Skeletal muscle satellite cell (primary cell): ENCODE results near the gene CACNG4.

ENCODE experiments used
- H3K27me3 ChIP-seq: 2 replicates; pipeline ENCODE4 v1.7.0; 2013; ENCODE audit warnings: low read length; ENCODE audit not compliant: control insufficient read depth, insufficient read depth
- H3K36me3 ChIP-seq: 2 replicates; pipeline ENCODE4 v1.7.0; 2013; ENCODE audit warnings: mild to moderate bottlenecking, control low read depth, low read length; ENCODE audit not compliant: insufficient read depth
- H3K4me1 ChIP-seq: 2 replicates; pipeline ENCODE4 v1.7.0; 2013; ENCODE audit warnings: low read length; ENCODE audit not compliant: control insufficient read depth, insufficient read depth
- H3K4me2 ChIP-seq: 2 replicates; pipeline ENCODE4 v1.7.0; 2013; ENCODE audit warnings: mild to moderate bottlenecking, low read length
- H3K4me3 ChIP-seq: 2 replicates; pipeline ENCODE4 v1.7.0; 2013; ENCODE audit warnings: low read length
- H3K9ac ChIP-seq: 2 replicates; pipeline ENCODE4 v1.7.0; 2013; ENCODE audit warnings: mild to moderate bottlenecking, low read depth, low read length, moderate library complexity
- H3K9me3 ChIP-seq: replicated peaks from 2 replicates; pipeline ENCODE4 v1.7.0; 2013; ENCODE audit warnings: mild to moderate bottlenecking, control low read depth, low read length

The CACNG4 gene

DNA sequence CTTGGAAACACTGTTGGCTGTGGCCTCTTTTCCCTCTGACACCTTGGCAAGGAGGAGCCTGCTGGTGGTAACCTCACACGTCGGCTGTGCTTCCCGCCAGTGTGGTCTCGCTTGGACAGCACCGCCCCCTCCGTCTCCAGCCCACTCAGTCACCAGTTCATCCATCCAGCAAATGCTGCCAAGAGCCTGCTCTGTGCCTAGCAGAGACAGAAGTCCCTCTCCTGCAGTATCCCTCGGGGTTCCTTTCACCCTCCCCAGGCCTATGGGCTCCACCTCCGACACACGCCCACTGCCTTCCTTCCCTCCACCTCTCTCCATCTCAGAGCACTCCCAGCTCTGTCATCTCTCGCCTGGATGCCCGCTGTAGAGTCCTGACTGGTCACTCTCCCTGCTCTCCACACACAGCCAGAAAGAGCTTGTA is 12.3 kb downstream of the CACNG4 start:
- H3K4me3 ChIP-seq: no peak overlapping the region
- no peaks in the 10 kb centered on the region for H3K9me3 ChIP-seq
- H3K27me3 ChIP-seq: peaks cover 83% of the 10 kb centered on the region
- H3K4me2 ChIP-seq: no peak overlapping the region
- no peak overlapping the region for H3K9ac ChIP-seq
- no peaks in the 10 kb centered on the region for H3K36me3 ChIP-seq
- H3K4me1 ChIP-seq: no peaks in the 10 kb centered on the region

DNA sequence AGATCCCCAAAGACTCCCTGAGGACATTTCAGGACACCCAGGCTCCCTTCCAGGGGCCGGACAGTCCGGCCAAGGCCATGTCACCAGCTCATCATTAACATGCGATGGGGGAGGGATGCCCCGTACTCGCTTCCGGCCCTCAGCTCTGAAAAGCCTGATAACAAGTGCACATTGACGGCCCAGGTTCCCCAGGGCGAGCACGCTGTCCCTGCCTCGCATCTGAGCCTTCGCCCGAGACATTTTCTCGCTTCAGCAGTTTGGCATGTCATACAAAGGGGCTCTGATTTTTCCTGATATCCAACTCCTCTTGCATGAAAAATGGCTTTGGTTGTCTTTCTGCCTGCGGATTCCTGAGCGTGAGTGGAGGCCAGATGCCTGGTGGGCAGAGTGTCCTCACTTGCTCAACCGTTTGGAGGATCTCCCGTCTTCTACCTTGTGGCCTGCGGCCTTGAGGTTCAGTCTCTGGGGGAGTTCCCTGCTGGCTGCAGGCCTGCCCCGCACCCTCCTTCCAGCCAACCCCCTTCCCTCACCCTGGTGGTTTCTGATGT is 14.1 kb downstream of the CACNG4 start:
- no peak overlapping the region for H3K9ac ChIP-seq
- H3K4me2 ChIP-seq: no peak overlapping the region
- no peaks in the 10 kb centered on the region for H3K9me3 ChIP-seq
- no peaks in the 10 kb centered on the region for H3K4me1 ChIP-seq
- no peaks in the 10 kb centered on the region for H3K36me3 ChIP-seq
- peaks cover 82% of the 10 kb centered on the region for H3K27me3 ChIP-seq
- H3K4me3 ChIP-seq: no peak overlapping the region

DNA sequence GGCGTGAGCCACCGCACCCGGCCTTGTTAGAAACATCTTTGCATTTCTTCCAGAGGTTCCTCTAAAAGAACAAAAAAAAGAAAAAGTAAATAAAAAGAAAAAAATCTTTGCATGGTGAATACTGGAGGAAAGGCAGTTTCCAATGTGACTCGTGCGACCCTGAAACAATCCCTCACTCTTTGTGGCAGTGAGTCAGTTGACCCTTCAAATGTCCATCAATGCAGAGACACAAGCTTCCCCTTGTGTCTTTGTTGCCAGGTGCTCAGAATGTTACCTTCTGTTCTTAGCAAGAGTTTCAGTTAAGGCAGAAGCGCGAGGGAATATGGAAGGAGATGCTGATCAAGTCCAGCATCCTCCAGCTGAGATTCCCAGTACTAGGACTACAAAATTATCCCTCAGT is 16.4 kb downstream of the CACNG4 start:
- no peak overlapping the region for H3K4me2 ChIP-seq
- H3K9me3 ChIP-seq: no peaks in the 10 kb centered on the region
- H3K36me3 ChIP-seq: no peaks in the 10 kb centered on the region
- no peak overlapping the region for H3K4me3 ChIP-seq
- H3K27me3 ChIP-seq: peaks cover 84% of the 10 kb centered on the region
- H3K4me1 ChIP-seq: no peaks in the 10 kb centered on the region
- H3K9ac ChIP-seq: no peak overlapping the region

DNA sequence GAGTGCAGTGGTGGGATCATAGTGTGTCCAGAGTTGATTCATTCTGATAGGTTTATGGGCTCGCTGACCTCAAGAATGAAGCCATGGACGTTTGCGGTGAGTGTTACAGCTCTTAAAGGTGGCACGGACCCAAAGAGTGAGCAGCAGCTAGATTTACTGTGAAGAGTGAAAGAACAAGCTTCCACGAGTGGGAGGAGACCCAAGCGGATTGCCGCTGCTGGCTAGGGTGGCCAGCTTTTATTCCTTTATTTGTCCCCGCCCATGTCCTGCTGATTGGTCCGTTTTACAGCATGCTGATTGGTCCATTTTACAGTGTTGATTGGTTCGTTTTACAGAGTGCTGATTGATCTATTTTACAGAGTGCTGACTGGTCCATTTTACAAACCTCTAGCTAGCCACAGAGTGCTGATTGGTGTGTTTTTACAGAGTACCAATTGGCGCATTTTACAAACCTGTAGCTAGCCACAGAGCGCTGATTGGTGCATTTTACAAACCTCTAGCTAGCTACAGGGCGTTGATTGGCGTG is 17.5 kb downstream of the CACNG4 start:
- Histone ChIP-seq H3K27me3 (peaks cover 86% of the 10 kb centered on the region), H3K36me3 (no peaks in the 10 kb centered on the region), H3K4me3 (no peak overlapping the region), H3K9me3 (no peaks in the 10 kb centered on the region), H3K4me1 (no peaks in the 10 kb centered on the region), H3K4me2 (no peak overlapping the region), H3K9ac (no peak overlapping the region)

DNA sequence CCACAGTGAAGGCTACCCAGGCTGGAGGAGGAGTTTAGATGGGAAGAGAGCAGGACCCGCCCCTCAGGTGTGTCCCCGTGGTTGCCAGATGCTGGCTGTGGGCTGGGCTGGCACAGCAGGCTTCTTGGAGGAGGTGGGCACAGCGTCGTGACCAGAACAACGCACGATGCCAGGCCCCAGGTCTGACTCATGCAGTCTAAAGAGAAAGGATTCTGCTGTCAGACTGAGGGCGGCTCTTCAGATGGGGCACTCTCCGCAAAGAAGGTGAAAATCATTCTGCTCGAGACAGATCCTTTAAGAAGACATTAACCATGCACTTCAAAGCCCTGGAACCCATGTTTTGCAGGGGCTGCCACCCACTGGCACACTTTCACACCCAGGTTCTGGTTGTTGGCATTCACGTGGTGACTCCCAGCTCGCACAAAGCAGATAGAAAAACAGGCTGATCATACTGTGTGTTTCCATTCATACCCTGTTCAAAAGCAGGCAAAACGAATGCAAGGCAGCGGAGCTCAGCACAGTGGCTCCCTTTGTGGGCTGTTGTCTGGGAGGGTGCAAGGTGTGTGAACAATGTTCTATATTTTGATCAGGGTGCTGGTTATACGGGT is 19.0 kb downstream of the CACNG4 start:
- H3K4me1 ChIP-seq: no peaks in the 10 kb centered on the region
- H3K9ac ChIP-seq: no peak overlapping the region
- peaks cover 86% of the 10 kb centered on the region for H3K27me3 ChIP-seq
- no peak overlapping the region for H3K4me2 ChIP-seq
- H3K4me3 ChIP-seq: no peak overlapping the region
- no peaks in the 10 kb centered on the region for H3K36me3 ChIP-seq
- H3K9me3 ChIP-seq: no peaks in the 10 kb centered on the region

DNA sequence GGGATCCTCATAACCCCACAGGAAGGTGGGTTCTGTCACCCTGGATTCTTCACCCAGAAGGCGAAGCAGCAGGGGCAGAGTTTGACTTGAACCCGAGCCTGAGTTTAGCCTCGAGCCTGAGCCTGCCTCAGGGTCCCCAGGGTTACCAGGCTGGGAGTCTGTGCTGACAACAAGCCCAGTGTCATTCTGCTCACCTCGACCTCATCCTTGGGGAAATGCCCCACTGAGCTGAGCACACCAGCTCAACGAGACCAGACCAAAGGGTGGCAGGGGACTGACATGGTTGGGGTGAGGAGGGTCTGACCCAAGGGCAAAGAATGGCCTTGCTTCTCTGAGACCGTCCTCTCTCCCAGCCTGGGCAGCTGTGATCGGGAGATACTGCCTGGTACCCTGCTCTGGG is 20.2 kb downstream of the CACNG4 start:
- H3K36me3 ChIP-seq: no peaks in the 10 kb centered on the region
- H3K4me3 ChIP-seq: no peak overlapping the region
- no peaks in the 10 kb centered on the region for H3K9me3 ChIP-seq
- H3K27me3 ChIP-seq: peaks cover 83% of the 10 kb centered on the region
- no peak overlapping the region for H3K4me2 ChIP-seq
- H3K9ac ChIP-seq: no peak overlapping the region
- no peaks in the 10 kb centered on the region for H3K4me1 ChIP-seq

DNA sequence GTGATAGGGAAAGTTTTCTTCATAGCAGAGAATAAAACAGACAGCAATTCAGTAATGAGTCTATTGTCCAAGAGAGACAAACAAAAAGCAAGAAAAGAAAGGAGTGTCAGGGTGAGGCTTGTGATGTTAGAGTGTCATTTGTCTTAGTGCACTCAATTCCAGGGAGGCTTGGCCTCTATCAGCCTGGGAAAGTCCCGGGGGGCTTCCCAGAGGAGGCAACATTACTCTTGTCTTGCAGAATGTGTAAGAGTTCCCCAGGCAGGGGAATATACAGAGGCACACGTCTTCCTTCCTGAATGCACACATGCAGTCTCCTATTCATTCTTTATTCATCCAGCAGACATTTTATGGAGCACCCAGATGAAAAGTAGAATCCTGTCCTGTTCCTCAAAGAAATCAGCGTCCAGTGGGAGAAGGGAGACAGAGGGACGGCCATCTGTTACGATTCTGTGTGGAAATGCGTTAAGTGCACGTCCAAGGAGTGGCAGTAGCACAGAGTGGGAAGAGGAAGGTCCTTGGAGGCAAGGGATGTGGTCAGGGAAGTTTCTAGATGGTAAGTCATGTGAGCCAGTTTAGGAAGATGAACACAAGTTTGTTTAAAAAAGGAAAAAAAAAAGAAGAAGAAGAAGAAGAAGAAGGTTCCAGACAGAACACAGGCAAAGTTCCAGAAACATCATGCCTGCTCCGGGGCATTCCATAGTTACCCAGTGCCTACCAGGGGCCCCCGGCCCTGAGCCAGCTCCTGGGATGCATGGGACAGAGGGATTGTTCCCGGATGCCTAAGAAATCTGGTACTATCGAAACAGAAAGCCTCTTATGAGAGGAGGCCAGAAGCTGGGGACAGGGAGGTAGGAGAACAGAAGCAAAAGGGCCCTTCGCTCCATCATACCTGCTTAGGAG is 21.1 kb downstream of the CACNG4 start:
- H3K4me1 ChIP-seq: no peaks in the 10 kb centered on the region
- H3K27me3 ChIP-seq: peaks cover 84% of the 10 kb centered on the region
- H3K4me3 ChIP-seq: no peak overlapping the region
- no peak overlapping the region for H3K9ac ChIP-seq
- H3K4me2 ChIP-seq: no peak overlapping the region
- H3K9me3 ChIP-seq: no peaks in the 10 kb centered on the region
- H3K36me3 ChIP-seq: no peaks in the 10 kb centered on the region

DNA sequence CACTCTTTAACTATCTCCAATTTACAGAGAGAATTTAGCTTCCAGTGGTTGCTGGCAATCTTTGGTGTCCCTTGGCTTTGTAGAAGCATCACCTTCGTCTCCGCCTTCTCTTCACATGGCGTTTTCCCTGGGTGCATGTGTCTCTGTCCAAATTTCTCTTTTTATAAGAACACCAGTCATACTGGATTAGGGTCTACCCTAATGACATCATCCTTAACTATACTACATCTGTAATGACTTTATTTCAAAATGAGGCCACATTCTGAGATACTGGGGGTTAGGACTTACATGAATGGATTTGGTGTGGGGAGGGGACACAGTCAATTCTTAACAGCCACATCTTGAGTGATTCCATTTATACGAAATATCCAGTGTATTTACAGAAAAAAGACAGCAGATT is 22.2 kb downstream of the CACNG4 start:
- Histone ChIP-seq H3K4me2 (no peak overlapping the region), H3K36me3 (no peaks in the 10 kb centered on the region), H3K4me1 (no peaks in the 10 kb centered on the region), H3K4me3 (no peak overlapping the region), H3K27me3 (peaks cover 83% of the 10 kb centered on the region), H3K9me3 (no peaks in the 10 kb centered on the region), H3K9ac (no peak overlapping the region)

DNA sequence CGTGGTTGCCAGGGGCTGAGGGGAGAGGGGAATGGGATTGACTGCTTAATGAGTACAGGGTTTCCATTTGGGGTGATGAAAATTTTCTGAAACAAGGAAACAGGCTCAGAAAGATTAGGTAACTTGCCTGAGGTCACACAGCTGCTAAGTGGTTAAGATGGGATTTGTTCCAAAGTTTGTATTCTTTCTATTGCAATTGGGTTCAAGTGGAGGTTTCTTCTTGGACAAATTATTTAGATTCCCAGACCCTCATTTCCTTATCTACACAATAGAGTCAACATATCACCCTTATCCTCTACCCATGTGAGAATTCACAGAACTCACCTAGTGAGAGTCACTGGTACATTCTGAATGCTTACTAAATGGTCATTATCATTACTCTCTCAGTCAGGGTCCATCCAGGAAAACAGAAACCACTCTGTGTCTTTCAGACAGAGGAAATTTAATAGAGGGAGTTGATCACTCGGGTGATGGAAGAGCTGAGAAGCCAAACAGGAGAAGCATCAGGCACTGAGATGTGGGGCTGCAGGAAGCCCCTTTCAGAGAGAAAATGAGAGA is 22.6 kb downstream of the CACNG4 start:
- H3K4me1 ChIP-seq: no peaks in the 10 kb centered on the region
- no peaks in the 10 kb centered on the region for H3K9me3 ChIP-seq
- no peak overlapping the region for H3K4me2 ChIP-seq
- H3K4me3 ChIP-seq: no peak overlapping the region
- no peak overlapping the region for H3K9ac ChIP-seq
- no peaks in the 10 kb centered on the region for H3K36me3 ChIP-seq
- peaks cover 87% of the 10 kb centered on the region for H3K27me3 ChIP-seq

DNA sequence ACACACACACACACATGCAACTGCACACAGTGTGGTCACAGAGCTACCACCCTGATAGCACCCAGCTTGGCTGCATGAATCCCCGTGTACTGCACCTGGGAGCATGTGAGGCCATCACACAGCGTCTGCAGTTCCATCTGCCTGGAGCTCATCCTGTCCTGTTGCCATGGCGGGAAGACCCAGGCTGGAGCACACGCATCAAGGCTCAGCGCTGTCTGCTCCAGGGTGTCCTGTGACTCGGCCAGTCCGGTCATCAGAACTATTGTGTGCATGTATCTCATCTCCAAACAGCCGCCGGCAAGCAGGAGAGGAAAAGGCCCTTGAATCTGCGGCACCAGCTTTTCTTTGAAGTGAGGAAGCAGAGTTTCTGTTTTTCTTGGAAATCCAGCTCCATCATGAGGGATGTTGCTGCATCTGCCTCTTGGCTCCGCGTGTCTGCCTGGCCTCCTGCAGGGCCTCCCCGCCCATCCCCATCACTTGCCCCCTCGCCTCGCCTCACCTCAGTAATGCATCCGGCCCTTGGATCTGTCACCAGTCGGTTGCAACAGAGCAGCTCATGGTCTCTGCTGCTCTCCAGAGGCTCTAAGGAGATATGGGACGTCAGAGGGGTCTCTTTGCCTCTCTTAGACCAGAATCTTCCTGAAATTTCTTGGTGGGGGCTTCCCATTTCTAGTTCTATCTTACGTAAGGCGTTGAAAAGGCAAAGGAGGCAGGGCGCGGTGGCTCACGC is 23.7 kb downstream of the CACNG4 start:
- Histone ChIP-seq H3K36me3 (no peaks in the 10 kb centered on the region), H3K4me3 (no peak overlapping the region), H3K9ac (no peak overlapping the region), H3K4me2 (no peak overlapping the region), H3K4me1 (no peaks in the 10 kb centered on the region), H3K9me3 (no peaks in the 10 kb centered on the region), H3K27me3 (peaks cover 83% of the 10 kb centered on the region)

- no peak overlapping the region for H3K4me2 ChIP-seq
Observed at GRCh38 chr17:66989076-66989475, 24.6 kb downstream of the CACNG4 start.

More at GRCh38 chr17:66989076-66989475, 24.6 kb downstream of the CACNG4 start:
- Histone ChIP-seq H3K27me3 (peaks cover 77% of the 10 kb centered on the region), H3K9ac (no peak overlapping the region), H3K4me1 (no peaks in the 10 kb centered on the region), H3K36me3 (no peaks in the 10 kb centered on the region), H3K4me3 (no peak overlapping the region), H3K9me3 (no peaks in the 10 kb centered on the region)
